Measurements from ENCODE around the gene TMEM243.

- TF ChIP-seq CTCF (IDR thresholded peaks at IDR 0.05) = no peak
- no peak for TF ChIP-seq EP300 (IDR thresholded peaks at IDR 0.05)
- no peak for TF ChIP-seq POLR2A (IDR thresholded peaks at IDR 0.05)
Measured at GRCh38 chr7:87213811-87214210, 5.7 kb downstream of the TMEM243 start.

Measured in stomach (tissue), 4 donors.